ENCODE results near the gene IL15RA. TPM values are rescaled to one million over a fixed set of nuclear protein-coding genes. Genes with fewer than 3 reads are reported as not detected.

The IL15RA gene
- total RNA-seq, 1 donor from 2014 or later: 23.1 TPM

- Histone ChIP-seq H3K27me3 (ENCODE audit: control insufficient read depth, insufficient read depth, low read length) (no peaks in the 10 kb centered on the region), H3K4me3 (ENCODE audit: low read depth, low read length) (no peak overlapping the region), H3K36me3 (ENCODE audit: control insufficient read depth, insufficient read depth, low read length) (peaks cover 4% of the 10 kb centered on the region)
- DNase-seq (ENCODE audit: low read depth): no peak
- TF ChIP-seq, protein P1, sequence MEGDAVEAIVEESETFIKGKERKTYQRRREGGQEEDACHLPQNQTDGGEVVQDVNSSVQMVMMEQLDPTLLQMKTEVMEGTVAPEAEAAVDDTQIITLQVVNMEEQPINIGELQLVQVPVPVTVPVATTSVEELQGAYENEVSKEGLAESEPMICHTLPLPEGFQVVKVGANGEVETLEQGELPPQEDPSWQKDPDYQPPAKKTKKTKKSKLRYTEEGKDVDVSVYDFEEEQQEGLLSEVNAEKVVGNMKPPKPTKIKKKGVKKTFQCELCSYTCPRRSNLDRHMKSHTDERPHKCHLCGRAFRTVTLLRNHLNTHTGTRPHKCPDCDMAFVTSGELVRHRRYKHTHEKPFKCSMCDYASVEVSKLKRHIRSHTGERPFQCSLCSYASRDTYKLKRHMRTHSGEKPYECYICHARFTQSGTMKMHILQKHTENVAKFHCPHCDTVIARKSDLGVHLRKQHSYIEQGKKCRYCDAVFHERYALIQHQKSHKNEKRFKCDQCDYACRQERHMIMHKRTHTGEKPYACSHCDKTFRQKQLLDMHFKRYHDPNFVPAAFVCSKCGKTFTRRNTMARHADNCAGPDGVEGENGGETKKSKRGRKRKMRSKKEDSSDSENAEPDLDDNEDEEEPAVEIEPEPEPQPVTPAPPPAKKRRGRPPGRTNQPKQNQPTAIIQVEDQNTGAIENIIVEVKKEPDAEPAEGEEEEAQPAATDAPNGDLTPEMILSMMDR (IDR thresholded peaks at IDR 0.05; ENCODE audit: insufficient read depth, low read length, poor library complexity, severe bottlenecking): no peak
Observed at GRCh38 chr10:5919568-5919967, 57.8 kb downstream of the IL15RA start.

- TF ChIP-seq, protein P1 (IDR thresholded peaks at IDR 0.05; ENCODE audit: insufficient read depth, low read length, poor library complexity, severe bottlenecking): no peak
- H3K27me3 ChIP-seq (ENCODE audit: control insufficient read depth, insufficient read depth, low read length): no peaks in the 10 kb centered on the region
- no peak overlapping the region for H3K4me3 ChIP-seq (ENCODE audit: low read depth, low read length)
- DNase-seq (ENCODE audit: low read depth): no peak
- H3K36me3 ChIP-seq (ENCODE audit: control insufficient read depth, insufficient read depth, low read length): peaks cover 4% of the 10 kb centered on the region
Observed at GRCh38 chr10:5918763-5919162, 58.6 kb downstream of the IL15RA start.

DNA sequence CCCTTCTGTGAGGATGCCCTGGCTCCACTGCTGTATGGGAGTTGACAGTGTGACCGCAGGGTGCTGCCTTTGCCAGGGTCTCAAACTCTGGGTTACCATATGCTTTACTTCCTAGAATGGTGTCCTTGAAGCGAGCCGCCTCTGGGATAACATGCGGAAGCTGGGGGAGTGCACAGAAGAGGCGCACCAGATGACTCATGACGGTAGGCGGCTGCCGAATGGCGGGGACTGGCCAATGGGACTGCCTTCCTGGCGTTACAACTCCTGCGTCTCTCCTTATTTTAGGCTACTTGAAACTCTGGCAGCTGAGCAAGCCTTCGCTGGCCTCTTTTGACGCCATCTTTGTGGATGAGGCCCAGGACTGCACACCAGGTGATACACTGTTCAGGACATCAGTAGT, 60.0 kb downstream of the IL15RA start:
- Histone ChIP-seq H3K27me3 (ENCODE audit: control insufficient read depth, insufficient read depth, low read length) (no peaks in the 10 kb centered on the region), H3K36me3 (ENCODE audit: control insufficient read depth, insufficient read depth, low read length) (peaks cover 1% of the 10 kb centered on the region), H3K4me3 (ENCODE audit: low read depth, low read length) (no peak overlapping the region)
- no peak for DNase-seq (ENCODE audit: low read depth)
- TF ChIP-seq, protein P1 (IDR thresholded peaks at IDR 0.05; ENCODE audit: insufficient read depth, low read length, poor library complexity, severe bottlenecking): no peak

GRCh38 chr10:5915451-5915850, 61.9 kb downstream of the IL15RA start:
- Histone ChIP-seq H3K4me3 (ENCODE audit: low read depth, low read length) (no peak overlapping the region), H3K36me3 (ENCODE audit: control insufficient read depth, insufficient read depth, low read length) (peaks cover 4% of the 10 kb centered on the region), H3K27me3 (ENCODE audit: control insufficient read depth, insufficient read depth, low read length) (no peaks in the 10 kb centered on the region)
- TF ChIP-seq, protein P1 (IDR thresholded peaks at IDR 0.05; ENCODE audit: insufficient read depth, low read length, poor library complexity, severe bottlenecking): no peak
- DNase-seq (ENCODE audit: low read depth): no peak

GRCh38 chr10:5913736-5914135, 63.6 kb downstream of the IL15RA start:
- no peak overlapping the region for H3K4me3 ChIP-seq (ENCODE audit: low read depth, low read length)
- DNase-seq (ENCODE audit: low read depth): no peak
- H3K36me3 ChIP-seq (ENCODE audit: control insufficient read depth, insufficient read depth, low read length): peaks cover 5% of the 10 kb centered on the region
- H3K27me3 ChIP-seq (ENCODE audit: control insufficient read depth, insufficient read depth, low read length): no peaks in the 10 kb centered on the region
- TF ChIP-seq, protein P1 (IDR thresholded peaks at IDR 0.05; ENCODE audit: insufficient read depth, low read length, poor library complexity, severe bottlenecking): no peak

DNA sequence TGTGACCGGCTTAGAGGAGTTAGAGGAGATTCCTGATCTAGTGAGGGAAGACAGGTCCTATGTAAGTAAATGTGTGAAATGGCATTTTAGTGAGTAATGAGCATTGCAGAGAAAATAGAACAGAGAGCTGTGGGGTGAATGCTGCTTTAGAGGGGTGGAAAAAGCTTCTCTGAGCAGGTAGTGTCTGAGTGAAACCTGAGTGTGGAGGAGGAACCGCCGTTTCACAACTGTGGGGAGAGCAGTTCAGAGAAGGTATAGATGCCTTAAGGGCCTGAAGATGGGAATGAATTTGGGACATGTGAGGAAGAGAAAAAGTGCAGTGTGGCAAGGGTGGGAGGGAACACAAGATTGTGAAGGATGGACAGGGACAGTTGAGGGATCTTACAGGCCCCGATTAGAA, 65.7 kb downstream of the IL15RA start:
- TF ChIP-seq, protein P1 (IDR thresholded peaks at IDR 0.05; ENCODE audit: insufficient read depth, low read length, poor library complexity, severe bottlenecking): no peak
- no peak for DNase-seq (ENCODE audit: low read depth)
- H3K36me3 ChIP-seq (ENCODE audit: control insufficient read depth, insufficient read depth, low read length): peaks cover 5% of the 10 kb centered on the region
- H3K4me3 ChIP-seq (ENCODE audit: low read depth, low read length): no peak overlapping the region
- no peaks in the 10 kb centered on the region for H3K27me3 ChIP-seq (ENCODE audit: control insufficient read depth, insufficient read depth, low read length)
